Measurements from ENCODE around the gene PTPRN.

DNA sequence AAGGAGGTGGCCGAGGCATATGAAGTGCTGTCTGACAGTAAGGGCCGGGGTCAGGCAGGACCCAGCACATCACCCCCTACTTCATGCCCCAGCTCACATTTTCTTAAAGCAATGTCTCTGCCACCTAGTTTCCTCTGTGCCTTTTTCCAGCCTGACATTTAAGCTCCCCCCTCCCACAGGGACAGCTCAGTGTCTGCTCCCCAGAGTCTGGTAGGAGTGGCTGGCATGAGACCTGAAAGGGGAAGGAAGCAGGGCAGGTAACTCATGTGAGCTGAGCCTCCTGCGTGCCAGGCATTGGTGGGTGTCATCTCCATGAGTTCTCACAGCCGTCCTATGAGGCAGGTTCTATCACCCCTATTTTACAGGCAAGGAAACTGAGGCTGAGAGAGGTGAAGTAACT is 28.6 kb downstream of the PTPRN start:
- no peak for TF ChIP-seq EP300 (IDR thresholded peaks at IDR 0.05; ENCODE audit: borderline replicate concordance)
- no peak for TF ChIP-seq RAD21 (IDR thresholded peaks at IDR 0.05; ENCODE audit: low read depth)
- TF ChIP-seq, protein P1, sequence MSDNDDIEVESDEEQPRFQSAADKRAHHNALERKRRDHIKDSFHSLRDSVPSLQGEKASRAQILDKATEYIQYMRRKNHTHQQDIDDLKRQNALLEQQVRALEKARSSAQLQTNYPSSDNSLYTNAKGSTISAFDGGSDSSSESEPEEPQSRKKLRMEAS (IDR thresholded peaks at IDR 0.05): no peak
- no peak for TF ChIP-seq FOXM1 (IDR thresholded peaks at IDR 0.05; ENCODE audit: borderline replicate concordance, low read depth)
- no peak for TF ChIP-seq TCF12 (IDR thresholded peaks at IDR 0.05; ENCODE audit: low read depth)
- TF ChIP-seq CEBPB (IDR thresholded peaks at IDR 0.05): no peak
- TF ChIP-seq TAF1 (IDR thresholded peaks at IDR 0.05; ENCODE audit: low read depth): no peak
- TF ChIP-seq NFIC (IDR thresholded peaks at IDR 0.05): no peak
- TF ChIP-seq REST (IDR thresholded peaks at IDR 0.05; ENCODE audit: low read depth): no peak
- TF ChIP-seq CREB1 (IDR thresholded peaks at IDR 0.05; ENCODE audit: low read depth): no peak
- TF ChIP-seq EGR1 (IDR thresholded peaks at IDR 0.05): no peak
